ENCODE data around the gene NT5DC1. TPM values are rescaled to one million over a fixed set of nuclear protein-coding genes. Genes with fewer than 3 reads are reported as not detected.

The NT5DC1 gene
- total RNA-seq, 2 experiments from 2014 or later = 20.5 to 58.8 TPM

DNA sequence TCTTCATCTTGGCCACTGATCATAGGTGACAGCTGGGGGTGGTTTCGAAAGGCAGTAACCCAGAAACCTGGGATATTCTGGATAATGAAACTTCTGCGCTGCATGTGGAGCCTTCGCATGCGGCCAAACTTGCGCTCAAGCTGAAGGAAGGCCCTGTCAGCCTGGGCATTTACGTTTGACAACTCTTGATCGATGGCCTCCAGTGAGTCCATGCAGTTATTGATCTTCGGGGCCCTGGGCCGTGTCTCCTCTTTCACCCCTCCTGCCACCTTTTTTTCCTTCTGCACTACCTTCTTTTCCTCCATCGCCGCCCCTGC lies 152.5 kb downstream of the NT5DC1 start:
- ChIA-PET POLR2A (interaction anchor here (1.0 to 1.8 kb wide), 2 partner anchors 8 to 35 kb away, joined by 3 to 4 read pairs; no protein-coding TSS in a partner anchor), CTCF (ENCODE audit: unreplicated experiment) (no interaction called here)
- no peaks in the 10 kb centered on the region for H4K20me1 ChIP-seq (ENCODE audit: insufficient read depth, low read length)
- H2AFZ ChIP-seq (ENCODE audit: low read length) = peak overlapping the region; percentile 98; the same call in 1 of the 2 replicates
- H3K4me1 ChIP-seq (ENCODE audit: insufficient read depth, low read length, poor library complexity, severe bottlenecking) = peaks cover 26% of the 10 kb centered on the region
- no peak overlapping the region for H3K27ac ChIP-seq (ENCODE audit: low read depth, low read length, poor library complexity, severe bottlenecking)
- H3K9me2 ChIP-seq (ENCODE audit: insufficient read depth, low read length) = no peaks in the 10 kb centered on the region
- intact Hi-C loops (cut with micrococcal nuclease; ENCODE audit: unreplicated experiment) = no loop called here
- no peaks in the 10 kb centered on the region for H3K36me3 ChIP-seq (ENCODE audit: insufficient read depth, low read length)
- H3K9me3 ChIP-seq (ENCODE audit: low read length) = no peaks in the 10 kb centered on the region
- peaks cover 27% of the 10 kb centered on the region for H3K79me2 ChIP-seq (ENCODE audit: insufficient read depth, low read depth, low read length)
- BruUV-seq (replicated peaks) = no TSS peak
- no peak for DNase-seq (ENCODE audit: low spot score)
- H3K4me3 ChIP-seq (ENCODE audit: low read depth, low read length, poor library complexity, severe bottlenecking) = peak overlapping the region; percentile 77
- H3K4me2 ChIP-seq (ENCODE audit: low read length) = peak overlapping the region; percentile 81
- TF ChIP-seq EZH2phosphoT487 (IDR thresholded peaks at IDR 0.05; ENCODE audit: borderline replicate concordance, low read depth, low read length) = no peak
- TF ChIP-seq, protein P1, sequence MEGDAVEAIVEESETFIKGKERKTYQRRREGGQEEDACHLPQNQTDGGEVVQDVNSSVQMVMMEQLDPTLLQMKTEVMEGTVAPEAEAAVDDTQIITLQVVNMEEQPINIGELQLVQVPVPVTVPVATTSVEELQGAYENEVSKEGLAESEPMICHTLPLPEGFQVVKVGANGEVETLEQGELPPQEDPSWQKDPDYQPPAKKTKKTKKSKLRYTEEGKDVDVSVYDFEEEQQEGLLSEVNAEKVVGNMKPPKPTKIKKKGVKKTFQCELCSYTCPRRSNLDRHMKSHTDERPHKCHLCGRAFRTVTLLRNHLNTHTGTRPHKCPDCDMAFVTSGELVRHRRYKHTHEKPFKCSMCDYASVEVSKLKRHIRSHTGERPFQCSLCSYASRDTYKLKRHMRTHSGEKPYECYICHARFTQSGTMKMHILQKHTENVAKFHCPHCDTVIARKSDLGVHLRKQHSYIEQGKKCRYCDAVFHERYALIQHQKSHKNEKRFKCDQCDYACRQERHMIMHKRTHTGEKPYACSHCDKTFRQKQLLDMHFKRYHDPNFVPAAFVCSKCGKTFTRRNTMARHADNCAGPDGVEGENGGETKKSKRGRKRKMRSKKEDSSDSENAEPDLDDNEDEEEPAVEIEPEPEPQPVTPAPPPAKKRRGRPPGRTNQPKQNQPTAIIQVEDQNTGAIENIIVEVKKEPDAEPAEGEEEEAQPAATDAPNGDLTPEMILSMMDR (conservative IDR thresholded peaks at IDR 0.05; ENCODE audit: low read length) = no peak

DNA sequence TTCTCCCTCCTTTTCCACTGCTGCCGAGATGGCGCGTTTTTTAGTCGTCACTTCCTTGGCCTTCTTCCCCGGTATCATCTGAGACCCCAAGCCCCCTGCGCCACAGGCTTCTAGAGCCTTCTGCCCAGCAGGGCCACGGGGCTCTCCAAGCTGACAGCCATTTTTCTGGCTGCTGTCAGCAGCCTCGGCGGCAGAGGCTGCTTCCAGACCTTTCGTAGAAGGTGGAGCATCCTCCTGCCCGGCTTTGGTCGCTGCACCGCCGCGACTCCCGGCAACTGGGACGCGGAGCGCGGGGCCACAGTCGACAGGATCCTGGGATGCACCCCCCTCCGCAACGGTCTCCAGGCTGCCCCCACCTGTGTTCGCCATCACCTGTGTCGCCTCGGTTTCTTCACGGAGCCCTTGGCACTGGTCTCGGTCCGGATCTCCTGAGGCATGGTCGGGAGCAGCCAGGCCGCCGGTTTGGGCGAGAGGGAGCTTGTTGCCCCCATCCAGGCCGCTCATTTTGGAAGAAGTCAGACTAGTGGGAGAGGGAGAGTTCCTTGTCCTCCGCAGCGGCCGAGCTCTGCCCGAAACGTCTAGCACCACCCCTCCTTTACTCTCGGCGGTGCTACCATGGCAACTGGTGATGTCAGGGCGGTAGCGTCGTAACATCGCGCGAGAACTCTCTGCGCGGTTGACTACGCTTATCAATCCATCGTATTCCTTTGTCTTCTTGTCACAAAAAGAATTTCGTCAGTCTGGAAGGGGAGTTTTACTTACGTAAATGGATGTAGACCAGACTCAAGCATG lies 153.0 kb downstream of the NT5DC1 start, which contains the start of gene TSPYL4:
TSPYL4 (minus strand) TSS at position 571 of the 792 bp plus-strand sequence; CDS start at position 504, 67 bp downstream.
- H3K9me3 ChIP-seq (ENCODE audit: low read length) = no peaks in the 10 kb centered on the region
- peak within 1 kb of the TSS; percentile 81 for H3K4me2 ChIP-seq (ENCODE audit: low read length)
- TF ChIP-seq, protein P1 (conservative IDR thresholded peaks at IDR 0.05; ENCODE audit: low read length) = no peak
- no peak for TF ChIP-seq EZH2phosphoT487 (IDR thresholded peaks at IDR 0.05; ENCODE audit: borderline replicate concordance, low read depth, low read length)
- peak within 1 kb of the TSS; percentile 98 for H2AFZ ChIP-seq (ENCODE audit: low read length)
- intact Hi-C loops (cut with micrococcal nuclease; ENCODE audit: unreplicated experiment) = loop anchor here (2.0 kb wide), 1 partner anchor 25 kb away; the partner anchor contains the start of gene TSPYL1
- H3K9me2 ChIP-seq (ENCODE audit: insufficient read depth, low read length) = no peaks in the 10 kb centered on the region
- peak; percentile 86 for DNase-seq (ENCODE audit: low spot score)
- H3K4me1 ChIP-seq (ENCODE audit: insufficient read depth, low read length, poor library complexity, severe bottlenecking) = peaks cover 26% of the 10 kb centered on the region
- no peaks in the 10 kb centered on the region for H4K20me1 ChIP-seq (ENCODE audit: insufficient read depth, low read length)
- POLR2A ChIA-PET = interaction anchor here (0.6 to 1.8 kb wide), 8 partner anchors 9 to 193 kb away, joined by 3 to 9 read pairs (median 4); partner anchors contain the start of gene TSPYL1
- H3K4me3 ChIP-seq (ENCODE audit: low read depth, low read length, poor library complexity, severe bottlenecking) = peak within 1 kb of the TSS; percentile 77
- peaks cover 27% of the 10 kb centered on the region for H3K79me2 ChIP-seq (ENCODE audit: insufficient read depth, low read depth, low read length)
- H3K27ac ChIP-seq (ENCODE audit: low read depth, low read length, poor library complexity, severe bottlenecking) = peak within 1 kb of the TSS; percentile 19
- no peaks in the 10 kb centered on the region for H3K36me3 ChIP-seq (ENCODE audit: insufficient read depth, low read length)
- no TSS peak for BruUV-seq (replicated peaks)
- CTCF ChIA-PET (ENCODE audit: unreplicated experiment) = no interaction called here
